Activated CD8-positive, alpha-beta memory T cell treated with anti-CD3 and anti-CD28 coated beads, Interleukin-2, amount 50 U/mL, for 24 hours (primary cell): ENCODE results near the gene ZNF143.
"Not testable (repeated sequence)": the region's sequence is repeated elsewhere in the genome, so short reads cannot be mapped to it uniquely, and the experiment has no call there.

Experiments used
- DNase-seq: peaks from one replicate; pipeline ENCODE4 v3.0.0-alpha.2; 2020; ENCODE audit errors: extremely low read depth

ZNF143 gene

DNA sequence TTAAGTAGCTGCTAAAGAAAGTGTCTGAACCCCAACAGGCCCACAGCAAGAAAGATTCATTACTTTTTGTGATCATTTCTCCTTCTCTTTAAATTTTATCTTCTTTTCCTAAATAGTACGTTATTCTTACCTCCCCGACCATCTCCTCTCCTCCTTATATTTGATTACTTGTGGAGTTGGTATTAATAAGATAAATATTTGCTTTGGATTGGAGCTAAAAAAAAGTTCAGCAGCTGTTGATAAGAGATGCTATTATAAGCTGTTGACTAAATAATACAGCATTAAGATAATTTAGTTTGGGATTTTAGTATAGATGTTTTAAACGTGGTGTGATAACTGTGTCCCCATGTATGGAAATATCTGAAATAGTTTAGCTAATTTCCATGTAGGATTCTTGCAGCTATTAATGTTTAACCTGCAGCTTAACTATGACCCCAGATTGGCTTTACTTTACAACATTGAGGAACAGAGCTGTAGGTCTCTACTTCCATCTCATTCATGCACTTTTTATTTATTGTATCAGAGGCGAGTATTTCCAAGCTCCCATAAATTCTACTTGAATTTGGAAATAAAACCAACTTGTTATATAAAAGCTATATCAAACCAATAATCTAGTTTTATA, 37.8 kb downstream of the ZNF143 start:
- DNase-seq = no peak

DNA sequence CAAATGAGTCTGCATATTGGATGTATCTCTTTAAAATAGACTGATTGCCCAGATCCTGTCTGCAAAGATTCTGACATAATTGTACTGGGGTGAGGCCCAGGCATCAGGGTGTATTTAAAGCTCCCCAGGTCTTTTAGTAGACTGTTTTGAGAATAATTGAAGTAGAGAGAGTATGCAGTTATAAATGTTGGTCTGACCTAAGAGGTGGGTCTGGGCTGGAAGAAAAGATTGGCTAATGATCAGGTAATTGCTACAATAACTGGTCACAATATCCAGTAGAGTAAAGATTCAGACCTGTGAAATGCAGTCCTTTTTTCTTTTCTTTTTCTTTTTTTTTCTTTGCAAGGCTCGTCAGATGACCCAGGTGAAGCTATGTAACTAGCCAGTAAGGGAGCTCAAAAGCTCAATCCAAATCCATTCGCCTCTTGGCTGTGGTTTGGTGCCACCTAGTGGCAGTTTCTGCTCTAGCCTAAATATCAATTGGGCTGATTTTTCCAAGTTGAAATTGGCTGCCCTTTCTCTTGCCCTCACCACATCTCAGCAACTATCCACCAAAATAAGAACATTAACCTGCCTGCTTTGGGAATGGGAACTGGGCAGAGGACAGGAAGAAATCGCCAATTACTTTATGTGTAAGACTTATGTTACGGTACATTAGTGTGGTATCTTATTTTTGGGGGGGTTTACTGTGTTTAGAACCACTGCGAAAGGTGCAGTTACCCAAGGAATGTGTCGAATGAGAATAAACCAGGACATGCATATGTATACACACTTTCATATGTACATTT, 45.9 kb downstream of the ZNF143 start:
- peak; percentile 44 for DNase-seq

DNA sequence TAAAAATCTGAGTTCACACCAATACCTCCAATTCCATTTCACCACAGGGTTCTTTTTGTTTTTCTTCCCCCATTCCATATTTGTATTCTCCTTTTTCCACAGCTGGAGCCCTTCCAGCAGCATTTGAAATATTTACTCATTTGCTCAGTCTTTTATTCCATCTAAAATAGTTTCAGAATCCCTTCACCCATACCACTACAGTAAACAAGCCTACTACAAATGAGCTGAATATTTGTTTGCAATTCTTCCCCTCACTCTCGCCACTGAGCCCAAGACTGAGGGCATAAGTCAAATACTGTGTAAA, 46.4 kb downstream of the ZNF143 start:
- DNase-seq = no peak

DNA sequence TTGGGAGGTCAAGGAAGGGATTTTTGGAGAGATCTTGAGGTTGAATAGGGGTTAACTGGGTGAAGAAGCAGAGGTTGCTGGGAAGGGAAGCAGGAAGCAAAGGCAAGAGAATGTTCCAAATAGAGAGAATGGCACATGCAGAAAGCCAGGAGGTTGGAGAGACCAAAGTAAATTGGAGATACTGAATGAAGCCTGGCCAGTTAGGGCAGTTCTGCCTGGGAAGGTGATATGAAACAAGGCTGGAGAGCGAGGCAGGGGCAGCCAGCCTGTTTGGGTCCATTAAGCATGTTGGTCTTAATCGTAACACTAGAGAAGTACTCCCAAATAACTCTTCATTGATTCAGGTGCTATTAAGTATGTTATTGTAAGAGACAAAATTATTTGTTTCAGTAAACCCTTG, 48.2 kb downstream of the ZNF143 start:
- DNase-seq = no peak

DNA sequence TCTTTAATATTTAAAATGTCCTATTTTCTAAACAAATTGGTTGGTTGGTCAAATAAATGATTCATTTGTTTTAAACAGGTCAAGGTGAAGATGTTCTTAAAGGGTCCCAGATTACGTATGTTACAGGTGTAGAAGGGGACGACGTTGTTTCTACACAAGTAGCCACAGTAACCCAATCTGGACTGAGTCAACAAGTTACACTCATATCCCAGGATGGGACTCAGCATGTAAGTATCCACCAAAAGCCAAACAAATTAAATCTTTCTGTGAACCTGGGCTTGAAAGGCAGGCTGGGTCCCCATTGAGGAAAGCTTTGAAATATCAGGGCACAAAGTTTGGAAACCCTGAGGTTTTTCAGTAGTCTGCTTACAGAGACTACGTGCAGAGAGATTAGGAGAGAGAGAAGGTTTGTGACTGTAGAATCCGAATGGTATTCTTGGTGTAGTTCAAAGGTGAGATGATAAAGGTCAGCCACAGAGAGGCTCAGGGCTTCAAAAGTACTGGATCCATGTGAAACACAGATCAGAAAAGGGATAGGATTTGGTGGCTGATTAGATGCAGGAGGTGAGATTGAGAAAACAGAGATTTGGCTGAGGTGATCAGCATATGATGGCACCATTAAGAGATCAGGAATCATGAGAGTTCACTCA, 51.7 kb downstream of the ZNF143 start:
- no peak for DNase-seq

DNA sequence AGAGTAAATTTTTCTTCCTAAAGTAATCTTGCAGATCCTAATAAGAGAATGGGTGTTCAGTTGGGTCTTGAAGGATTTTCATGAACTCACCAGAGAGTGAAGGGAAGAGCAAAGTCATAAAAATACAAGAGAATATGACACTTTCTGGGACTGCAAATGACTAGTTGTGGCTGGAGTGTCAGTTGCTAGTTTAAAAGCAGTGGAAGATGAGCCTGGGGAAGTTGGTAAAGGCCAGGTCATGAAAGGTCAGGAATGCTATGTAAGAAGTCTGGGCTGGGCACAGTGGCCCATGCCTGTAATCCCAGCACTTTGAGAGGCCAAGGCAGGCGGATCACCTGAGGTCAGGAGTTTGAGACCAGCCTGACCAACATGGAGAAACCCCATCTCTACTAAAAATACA, 53.8 kb downstream of the ZNF143 start:
- not testable (repeated sequence) for DNase-seq

DNA sequence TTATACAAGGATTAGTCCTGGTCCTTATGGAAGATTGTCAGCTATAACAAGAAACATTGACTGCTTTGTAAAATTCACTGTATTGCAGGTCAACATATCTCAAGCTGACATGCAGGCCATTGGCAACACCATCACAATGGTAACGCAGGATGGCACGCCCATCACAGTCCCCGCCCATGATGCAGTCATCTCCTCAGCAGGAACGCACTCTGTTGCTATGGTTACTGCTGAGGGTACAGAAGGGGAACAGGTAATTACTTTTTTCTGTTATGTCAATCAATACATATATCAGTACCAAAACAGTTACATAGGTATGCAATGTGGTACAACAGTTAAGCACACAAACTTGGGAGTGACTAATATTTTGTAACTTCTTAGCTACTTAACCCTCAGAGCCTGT, 55.3 kb downstream of the ZNF143 start:
- DNase-seq = no peak

DNA sequence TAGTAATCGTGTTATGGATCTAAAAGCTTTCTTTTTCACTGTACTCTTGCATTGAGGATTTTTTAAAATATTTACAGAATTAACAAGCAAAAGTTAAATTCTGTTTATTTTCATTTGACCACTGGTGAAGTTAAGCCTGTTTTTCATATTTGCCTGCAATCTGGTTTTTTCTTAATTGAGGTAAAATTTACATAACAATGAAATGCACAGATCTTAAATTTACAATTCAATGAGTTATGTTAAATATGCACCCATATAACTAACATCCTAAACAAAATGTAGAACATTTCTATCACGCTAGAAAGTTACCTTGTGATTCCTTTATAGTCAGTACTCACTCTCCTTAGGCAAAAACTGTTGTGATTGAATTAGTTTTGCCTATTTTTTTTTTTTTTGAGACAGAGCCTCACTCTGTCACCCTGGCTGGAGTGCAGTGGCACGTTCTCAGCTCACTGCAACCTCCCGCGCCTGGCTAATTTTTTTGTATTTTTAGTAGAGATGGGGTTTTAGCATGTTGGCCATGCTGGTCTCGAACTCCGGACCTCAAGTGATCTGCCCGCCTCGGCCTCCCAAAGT, 58.1 kb downstream of the ZNF143 start:
- DNase-seq = no peak

DNA sequence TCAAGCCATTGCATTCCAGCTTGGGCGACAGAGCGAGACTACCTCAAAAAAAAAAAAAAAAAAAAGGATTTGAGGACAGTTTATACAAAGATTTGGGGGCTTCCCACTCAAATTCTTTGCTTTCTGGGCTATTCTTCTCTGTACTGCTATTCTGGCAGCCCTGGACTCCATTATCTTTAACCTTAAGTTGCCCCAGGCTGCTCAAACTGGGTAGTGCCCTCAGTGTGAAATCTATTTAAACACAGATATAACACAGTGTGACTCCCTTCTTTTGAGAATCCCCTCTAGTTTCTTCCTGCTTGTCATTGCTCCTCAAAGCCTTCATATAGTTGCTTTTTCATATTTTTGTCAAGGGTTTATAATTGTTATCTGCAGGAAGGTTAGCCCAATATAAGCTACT, 63.2 kb downstream of the ZNF143 start:
- DNase-seq = no peak

DNA sequence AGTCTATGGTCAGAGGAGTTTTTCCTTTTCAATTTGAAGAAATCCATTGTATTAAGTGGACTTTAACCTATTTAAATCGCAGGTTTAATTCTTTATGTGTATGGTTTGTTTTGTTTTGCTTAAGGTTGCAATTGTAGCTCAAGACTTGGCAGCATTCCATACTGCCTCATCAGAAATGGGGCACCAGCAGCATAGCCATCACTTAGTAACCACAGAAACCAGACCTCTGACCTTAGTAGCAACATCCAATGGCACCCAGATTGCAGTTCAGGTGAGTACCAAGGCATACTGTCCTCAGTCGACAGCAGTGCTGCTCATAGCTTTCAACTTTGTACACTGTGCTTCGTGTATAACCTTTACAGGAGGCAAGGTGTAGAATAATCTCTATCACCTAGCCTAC, 64.3 kb downstream of the ZNF143 start:
- DNase-seq = no peak

DNA sequence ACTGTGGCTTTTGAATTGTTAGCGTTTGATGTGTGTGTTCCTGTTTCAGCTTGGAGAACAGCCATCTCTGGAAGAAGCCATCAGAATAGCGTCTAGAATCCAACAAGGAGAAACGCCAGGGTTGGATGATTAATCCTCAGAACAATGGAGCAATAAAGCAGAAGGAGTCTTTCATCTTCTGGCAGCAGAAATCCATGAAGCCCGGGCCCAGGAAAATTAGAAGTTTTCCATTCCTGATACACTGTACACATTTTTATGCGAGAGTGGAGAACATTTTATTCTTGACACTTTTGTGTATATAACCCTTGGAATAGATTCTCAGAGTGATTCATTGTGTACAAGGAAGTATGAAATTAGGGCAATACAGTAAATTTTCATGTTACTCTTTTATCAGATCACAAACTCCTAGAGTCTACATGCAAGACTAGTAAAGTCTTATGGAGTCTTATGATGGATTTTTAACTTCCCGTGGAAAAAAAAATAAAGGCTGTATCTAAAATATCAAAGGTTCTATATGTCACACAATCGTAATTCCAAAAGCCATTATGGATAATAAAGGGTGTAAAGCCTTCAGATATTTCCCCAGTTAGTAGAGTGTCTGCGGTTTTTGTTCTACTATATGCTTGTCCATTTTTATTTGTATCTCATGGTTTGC, 66.8 kb downstream of the ZNF143 start:
- no peak for DNase-seq

DNA sequence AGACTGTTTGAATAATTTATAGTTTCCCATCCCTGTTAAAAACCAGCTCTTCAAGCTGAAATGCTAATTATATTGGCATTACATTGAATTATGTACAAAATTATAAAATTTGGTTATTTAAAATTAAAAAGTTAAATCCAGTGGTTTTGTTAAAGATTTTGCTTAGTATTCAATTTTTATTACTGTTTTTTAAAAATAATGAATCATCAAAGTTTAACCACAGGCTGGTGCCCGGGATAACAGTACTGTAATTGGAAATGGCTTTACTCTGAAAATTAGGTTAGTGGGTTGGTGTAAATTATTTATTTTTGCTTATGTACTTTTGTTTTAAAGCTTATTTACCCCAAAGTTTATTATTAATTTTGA, 67.3 kb downstream of the ZNF143 start:
- no peak for DNase-seq

DNA sequence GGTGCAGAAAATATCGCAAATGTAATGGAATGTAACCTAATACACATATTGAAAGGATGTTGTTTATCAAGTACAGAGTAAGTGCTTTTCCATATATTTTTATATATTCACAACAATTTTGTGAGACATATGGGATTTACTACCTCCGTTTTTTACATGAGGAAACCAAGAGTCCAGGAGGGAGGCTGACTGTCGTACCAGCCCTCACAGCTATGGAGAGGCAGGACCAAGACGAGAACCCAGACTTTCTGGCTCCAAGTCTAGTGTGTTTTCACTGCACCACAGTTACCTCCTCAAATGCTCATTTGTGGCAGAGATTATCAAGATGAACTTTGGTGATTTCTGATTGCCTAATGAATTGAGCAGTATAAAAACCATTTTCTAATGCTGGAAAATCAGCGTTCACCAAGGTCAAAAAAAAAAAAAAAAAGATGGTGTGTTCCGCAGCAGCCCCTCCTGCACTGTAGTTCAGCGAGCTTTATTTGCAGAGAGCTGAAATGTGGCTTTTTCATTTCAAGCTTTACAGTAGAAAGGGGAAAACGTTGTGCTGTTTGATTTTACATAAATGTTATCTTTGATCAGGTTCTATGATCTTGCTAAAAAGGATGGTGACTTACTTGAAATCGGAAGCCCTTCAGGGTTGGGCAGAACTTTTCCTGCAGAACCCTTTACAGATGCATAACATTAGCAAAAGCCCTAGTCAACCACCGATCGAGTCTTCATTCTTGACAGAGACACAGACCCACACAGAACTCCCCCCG, 67.9 kb downstream of the ZNF143 start:
- DNase-seq = no peak

DNA sequence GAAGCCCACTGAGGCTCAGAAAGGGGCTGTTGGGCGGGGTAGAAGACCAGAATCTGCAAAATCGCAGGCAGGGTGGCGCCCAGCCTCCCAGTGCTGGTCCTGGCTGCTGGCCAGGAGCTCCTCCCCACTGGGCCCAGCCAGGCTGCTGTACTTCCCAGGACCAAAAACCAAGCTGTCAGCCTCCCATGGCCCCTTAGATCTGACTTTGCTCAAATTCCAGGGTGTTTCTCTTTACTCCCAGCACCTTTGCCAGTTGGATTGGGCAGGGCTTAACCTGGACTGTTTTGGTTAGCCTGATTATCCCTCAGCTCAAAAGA, 68.5 kb downstream of the ZNF143 start:
- no peak for DNase-seq

DNA sequence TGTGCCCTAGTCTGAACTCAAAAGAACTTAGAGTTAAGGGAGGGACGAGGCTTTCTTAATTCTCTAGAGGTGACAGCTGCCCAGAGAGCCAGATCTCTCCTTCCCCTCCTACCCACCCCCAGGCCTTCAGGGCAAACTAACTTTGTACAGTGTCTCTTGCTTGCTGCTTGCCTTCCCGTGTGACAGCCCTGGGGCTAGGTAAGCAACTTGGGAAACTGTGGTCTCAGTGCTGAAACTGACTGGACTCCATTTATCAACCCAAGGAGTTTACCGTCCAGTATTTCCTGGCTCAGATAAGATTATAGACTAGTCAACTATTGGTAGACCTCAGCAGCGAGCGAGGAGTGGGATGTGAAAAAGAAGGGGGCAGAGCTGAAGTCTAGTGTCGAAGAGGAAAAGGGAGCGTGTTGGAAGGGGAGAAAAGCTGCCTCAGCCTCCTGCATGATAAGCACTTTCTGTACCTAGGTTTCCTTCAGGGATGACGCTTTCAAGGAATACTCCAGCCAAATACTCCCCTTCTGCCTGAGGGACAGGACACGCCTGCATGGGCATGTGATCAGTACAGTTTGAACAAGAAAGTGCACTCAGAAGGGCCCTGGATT, 69.3 kb downstream of the ZNF143 start:
- DNase-seq = no peak

DNA sequence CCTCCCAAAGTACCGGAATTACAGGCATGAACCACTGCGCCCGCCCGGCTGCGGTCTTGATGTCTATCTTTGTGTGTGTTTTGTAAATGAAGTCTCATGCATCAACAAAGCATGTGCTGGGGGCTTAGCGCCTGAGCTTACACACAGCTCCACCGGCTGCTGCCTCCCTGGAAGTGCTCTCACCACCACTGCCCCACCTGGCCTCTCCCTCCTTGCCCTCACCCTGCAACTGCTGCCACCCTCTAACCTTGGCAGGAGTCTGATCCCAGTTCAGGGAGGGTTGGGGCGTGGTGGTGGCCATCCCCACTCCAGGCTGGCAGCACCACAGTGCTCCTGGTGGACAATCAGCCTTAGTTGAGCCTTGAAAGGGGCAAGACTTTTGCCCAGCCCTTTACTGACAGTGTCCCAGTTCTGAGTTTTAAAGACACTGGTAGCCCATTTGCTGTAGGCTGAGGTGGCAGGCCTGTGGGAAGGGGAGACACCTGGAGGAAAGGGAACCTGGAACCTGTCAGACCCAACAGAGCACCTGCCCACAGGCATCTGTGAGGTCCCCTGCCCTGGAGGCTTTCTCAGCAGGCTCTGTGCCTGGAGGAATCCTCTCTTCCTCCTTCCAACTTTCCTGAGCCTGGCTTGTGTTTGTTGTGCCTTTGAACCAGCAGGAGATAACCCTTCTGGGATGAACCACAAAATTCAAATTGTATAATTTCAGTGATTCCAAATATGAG, 70.3 kb downstream of the ZNF143 start:
- DNase-seq = no peak

DNA sequence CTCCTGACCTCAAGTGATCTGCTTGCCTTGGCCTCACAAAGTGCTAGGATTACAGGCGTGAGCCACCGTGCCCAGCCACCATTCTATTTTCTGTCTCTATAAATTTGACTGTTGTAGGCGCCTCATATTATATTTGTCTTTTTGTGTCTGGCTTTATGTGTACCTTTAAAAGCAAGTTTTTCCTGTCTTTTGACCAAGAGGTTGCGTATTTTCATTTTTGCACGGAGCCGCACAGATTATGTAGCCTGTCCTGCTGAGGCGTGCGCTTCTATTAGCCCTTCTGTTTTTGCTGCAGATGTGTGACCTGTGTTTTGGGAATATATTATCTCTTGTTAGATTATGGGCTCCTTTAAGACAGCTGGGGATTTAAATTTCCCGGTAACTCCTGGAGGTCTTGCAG, 72.2 kb downstream of the ZNF143 start:
- DNase-seq = no peak

DNA sequence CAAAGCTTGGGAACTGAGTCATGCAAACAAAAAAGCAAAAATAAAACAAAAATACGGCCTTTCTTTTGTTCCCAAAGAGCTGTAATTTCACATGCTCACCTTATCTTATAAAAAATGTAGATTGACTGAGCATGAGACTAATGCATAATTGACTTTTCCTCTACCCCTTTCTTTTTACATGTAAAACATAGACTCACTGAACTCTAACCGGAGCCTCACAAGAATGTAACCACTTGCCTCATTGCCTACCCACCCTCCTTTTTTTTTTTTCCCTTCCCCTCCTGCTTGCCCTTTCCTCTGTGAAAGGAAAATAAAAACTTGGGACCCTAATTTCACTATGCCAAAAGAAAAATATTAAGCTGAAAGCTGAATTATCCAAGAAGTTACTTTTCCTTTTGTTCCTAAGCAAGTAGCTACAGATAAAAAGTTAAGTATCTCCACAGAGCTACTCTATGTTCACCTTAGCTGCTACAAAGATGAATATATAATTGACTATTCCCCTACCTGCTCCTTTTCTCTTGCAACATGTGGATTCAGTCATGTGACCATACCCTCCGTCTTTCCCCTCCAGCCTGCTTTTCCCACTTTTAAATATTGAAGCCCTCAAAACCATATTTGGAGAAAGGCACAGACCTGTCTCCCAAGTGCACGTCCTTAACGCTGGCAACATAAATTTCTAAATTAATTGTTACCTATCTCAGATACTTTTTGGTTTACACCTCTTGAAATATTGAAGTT, 73.1 kb downstream of the ZNF143 start:
- no peak for DNase-seq

DNA sequence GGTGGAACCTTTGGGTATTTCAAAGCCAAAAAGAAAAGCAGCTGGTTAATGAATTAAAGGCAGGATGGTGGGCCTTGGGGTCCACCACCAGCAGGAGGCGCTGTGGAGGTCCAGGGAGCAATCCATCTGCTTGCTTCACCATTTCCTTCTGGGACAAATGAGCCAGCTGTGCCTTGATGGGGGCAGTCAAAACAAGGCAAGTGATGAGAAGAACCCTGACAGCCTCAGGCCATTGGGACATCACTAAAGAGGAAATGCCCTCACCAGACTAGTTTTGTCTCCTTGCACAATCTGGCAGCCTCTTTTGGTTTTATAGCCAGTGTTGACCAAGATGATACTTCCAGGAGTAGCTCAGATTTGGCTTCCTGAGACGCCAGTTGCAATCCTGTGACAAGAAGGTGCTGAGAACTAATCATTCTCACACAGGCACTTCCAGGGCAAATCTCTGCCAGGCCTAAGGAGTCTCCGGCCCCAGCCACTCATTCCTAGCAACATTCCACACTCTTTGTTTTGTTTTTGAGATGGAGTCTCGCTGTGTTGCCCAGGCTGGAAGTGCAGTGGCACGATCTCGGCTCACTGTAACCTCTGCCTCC, 74.5 kb downstream of the ZNF143 start:
- DNase-seq = peak; percentile 51

DNA sequence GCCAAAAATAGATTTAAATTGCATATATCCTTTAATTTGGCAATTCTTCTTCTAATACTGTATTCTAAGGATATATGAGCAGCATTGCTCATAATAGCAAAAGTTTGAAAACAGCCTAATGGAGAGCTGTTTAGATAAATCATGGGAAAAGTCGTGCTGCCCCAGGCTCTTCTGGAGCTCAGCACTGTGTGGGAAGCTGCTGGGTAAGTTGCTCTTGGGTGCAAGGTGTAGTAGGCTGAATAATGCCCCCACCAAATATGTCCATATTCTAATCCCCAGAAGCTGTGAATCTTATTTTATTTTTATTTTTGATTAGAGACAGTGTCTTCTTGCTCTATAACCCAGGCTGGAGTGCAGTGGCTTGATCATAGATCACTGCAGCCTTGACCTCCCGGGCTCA, 77.7 kb downstream of the ZNF143 start:
- no peak for DNase-seq
